HG03039 (cell line): ENCODE measurements around the gene C6orf132.

Experiments used
- ATAC-seq: cut with Tn5 transposase; IDR thresholded peaks from one replicate; pipeline ENCODE4 v1.9.1; 2021; ENCODE audit warnings: mild to moderate bottlenecking, moderate library complexity; ENCODE audit not compliant: unreplicated experiment

Gene C6orf132

DNA sequence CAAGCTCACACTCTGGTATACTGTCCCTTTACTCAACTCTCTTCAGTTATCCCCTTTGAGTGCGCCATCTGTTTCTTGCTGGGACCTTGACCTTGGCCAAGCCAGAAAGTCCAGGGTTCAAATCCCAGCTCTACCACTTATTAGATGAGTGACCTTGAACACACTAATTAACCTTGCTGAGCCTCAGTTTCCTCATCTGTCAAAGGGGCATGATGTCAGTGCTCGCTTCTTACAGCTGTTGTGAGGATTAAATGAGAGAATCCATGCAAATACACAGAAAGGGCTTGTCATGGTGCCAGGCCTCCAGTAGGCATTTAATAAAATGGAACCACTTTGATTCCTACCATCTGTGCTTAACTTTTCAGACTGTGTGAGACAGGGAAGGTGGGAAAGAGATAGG lies 34.3 kb downstream of the C6orf132 start:
- ATAC-seq: no peak

DNA sequence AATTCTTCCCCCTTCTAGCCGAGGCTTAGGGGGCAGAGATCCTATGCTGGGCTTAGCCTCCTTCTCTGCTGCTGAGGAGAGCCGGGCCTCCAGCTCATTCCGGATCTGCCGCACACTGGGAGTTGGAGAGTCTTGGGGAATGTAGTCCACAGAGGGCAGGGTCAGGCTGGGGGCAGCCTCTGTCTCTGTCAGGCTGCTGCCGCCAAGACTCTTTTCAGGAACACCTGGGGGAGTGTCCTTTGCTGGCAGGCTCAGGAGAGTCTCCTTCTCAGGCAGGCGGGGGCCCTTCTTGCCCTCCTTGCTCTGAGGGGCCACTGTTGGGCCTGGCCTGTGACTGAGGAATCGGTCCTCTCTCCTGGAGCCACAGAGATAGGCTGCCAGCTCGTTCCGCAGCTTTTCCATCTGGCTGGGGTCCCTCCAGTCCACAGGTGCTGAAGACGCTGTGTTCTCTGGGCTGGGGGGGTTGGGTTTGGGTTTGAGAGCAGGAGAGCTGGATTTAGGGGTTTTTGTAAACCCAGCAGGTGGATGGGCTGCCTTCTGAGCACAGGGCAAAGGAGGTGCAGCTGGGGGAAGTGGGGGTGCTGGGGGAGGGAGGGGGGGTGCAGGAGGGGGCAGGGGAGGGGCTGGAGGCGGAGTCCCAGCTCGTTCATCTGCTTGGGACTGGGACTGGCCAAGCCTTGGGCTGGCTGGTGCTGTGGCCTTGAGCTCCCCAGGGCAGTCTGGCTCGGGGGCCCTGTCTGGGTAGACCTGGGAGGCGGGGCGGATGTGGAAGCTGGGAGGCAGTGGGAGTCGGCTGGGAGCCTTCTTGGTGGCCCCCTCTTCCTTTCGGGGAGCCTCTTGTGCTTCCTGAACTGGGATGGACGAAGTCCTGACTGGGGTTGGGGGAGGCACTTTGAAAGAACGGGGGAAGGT lies 36.1 kb downstream of the C6orf132 start:
- no peak for ATAC-seq

GRCh38 chr6:42105709-42106108 lies 36.7 kb downstream of the C6orf132 start:
- ATAC-seq: no peak

- no peak for ATAC-seq
These were observed 37.2 kb downstream of the C6orf132 start for GRCh38 chr6:42105156-42105648.

GRCh38 chr6:42104804-42105125 lies 37.7 kb downstream of the C6orf132 start:
- no peak for ATAC-seq

- no peak for ATAC-seq
These were observed 38.2 kb downstream of the C6orf132 start for GRCh38 chr6:42104095-42104803.

GRCh38 chr6:42103753-42104094 lies 38.7 kb downstream of the C6orf132 start:
- no peak for ATAC-seq

GRCh38 chr6:42103216-42103615 lies 39.2 kb downstream of the C6orf132 start:
- no peak for ATAC-seq

DNA sequence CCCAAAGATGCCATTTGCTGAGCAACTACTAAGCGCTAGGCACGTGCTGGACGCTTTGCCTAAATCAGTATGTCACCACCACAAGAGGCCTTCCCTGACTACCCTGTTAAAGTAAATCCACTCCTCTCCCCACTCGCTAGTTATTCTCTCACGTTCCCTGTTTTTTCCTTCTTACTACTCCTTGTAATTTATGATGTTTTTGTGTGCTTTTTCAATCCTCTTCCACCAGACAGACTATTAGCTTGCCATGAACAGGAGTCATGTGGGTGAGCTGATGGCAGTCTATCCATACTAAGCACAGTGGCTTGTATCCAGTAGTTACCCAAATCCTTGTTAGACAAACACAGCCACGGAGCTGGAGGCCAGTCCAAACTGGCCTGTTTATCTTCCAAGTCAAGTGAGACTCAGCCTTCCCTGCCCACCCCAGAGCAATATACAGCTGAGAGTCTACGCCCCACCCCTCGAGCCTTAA lies 41.2 kb downstream of the C6orf132 start:
- ATAC-seq: no peak

DNA sequence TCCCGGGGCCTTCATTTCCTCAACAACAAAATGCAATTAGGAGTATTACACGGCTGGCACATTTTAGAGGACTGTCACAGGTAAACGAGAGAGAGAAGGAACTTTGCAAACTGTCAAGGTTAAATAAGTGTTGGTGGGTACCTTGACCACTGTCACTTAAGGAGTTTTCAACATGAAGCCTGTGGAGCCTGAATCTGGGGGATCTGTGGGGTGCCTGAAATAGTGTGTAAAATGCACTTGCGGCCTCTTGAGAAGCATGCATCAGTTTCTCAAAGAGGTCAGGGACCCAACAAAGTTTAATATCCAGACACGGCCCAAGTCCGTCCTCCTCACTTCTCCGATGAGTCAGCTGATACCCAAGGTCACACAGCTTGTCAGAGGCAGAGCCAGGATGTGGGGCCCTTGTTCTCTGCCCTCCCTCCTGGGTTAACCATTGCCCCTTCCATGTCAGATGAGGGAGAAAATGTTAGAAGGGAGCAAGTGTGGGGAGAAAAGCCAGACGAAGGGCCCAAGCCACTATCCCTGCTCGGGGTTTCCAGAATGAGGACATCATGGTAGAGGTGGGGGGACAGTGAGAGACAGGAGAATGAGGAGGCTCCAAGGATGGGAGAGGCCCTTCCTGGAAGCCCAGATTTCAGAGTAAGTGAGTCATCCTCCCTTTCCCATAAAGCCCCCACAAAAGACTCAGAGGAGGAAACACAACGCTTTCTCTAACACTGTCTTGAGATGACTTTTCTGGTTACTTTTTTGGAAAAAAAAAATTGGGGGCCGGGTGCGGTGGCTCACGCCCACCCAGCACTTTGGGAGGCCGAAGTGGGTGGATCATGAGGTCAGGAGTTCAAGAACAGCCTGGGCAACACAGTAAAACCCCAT lies 42.2 kb downstream of the C6orf132 start:
- ATAC-seq: no peak

- ATAC-seq: no peak
These were observed 42.9 kb downstream of the C6orf132 start for GRCh38 chr6:42099340-42100028.

DNA sequence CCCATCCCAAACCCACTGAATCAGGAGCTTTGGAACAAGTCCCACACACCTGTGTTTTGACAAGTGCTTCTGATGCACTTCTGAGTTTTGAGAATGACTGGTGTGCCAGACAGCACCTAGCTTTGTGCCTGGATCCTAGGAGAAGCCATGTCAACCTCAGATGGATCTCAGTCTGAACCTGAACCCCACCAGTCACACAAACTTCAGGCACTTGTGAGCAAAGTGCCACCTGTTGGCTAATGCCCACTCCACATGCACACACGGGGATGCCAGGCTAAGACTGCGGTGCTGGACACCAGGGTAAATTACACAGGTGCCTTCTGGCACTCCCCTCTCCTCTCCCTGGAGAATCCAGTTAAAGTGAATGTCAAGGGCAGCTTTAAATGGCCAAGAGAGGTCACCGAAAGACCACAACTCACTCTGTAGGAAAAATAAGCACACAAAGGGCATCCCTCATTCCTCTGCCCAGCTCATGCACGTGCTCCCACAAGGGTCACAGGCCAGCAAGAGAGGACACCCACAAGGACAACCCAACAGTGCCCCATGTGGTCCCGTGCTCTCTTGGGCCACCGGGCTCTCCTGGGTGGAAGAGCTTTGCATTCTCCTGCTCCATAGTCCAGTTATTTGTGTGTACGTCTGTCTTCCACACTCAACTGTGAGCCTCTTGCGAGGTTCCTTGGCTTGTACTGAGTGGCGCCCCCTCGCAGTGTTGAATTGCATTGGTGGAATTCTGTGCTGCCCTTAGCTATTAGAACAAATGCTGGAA lies 46.5 kb downstream of the C6orf132 start:
- ATAC-seq: no peak

DNA sequence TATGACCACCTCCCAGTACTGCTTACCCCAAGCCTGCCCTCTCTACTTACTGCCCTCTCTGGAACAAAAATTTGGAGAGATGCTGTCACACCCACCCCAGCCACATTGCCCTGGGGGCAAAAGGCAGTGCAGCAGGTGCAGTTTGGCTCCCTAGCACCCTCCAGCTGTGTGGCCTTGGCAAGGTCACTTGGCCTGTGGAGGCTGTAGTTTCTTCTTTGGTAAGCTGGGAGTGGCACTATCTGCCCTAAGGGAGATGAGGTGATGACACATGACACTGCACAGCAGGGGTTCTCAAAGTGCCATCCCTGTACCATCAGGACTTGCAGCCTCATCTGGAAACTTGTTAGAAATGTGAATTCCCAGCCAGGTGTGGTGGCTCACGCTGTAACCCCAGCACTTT lies 47.3 kb downstream of the C6orf132 start:
- no peak for ATAC-seq

DNA sequence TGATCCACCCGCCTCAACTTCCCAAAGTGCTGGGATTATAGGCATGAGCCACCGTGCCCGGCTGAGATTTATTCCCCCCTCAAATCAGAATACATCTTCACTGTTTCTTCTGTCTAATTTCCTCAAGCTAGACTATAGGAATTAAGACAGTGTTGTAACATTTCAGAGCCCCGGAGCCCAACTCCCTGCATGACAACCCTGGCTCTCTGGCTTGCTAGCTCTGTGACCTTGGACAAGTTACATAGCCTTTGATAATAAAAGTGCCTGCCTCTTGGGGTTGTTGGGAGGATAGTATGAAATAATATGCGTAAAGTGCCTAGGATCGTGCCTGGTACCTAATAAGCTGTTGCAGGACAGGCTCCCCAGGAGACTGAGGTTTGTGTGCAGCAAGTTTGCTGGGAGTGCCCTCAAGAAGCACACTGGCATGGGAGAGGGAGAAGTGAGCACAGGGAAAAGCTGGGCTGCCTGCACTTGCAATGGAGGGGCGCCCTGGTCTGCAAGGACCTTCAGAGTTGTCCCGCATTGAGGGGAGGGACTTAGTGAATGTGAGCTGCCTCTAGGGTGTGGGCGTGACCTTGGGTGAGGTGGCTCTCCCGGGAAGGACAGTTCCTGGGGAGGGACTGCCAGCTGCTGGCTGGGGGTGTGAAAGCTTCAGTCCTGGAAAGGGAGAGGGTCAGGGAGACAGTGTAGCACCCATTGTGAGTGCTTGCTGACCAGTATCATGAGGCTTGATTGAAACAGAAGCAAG lies 48.7 kb downstream of the C6orf132 start:
- no peak for ATAC-seq

DNA sequence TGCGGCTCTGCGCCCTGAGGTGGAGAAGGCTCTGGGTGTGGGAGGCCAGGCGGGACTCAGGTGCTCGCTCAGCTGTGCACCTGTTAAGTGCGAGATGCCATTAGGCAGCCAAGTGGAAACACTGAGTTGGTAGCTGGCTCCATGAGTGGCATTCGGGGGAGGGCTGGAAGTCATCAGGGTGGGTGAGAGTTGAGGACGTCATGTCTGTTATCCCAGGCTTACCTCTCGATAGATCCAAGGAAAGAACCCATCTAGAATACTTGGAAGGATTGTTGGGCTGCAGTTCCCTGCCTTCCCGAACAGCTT lies 50.7 kb downstream of the C6orf132 start:
- no peak for ATAC-seq

- ATAC-seq: no peak
These were observed 51.4 kb downstream of the C6orf132 start for GRCh38 chr6:42090819-42091717.

DNA sequence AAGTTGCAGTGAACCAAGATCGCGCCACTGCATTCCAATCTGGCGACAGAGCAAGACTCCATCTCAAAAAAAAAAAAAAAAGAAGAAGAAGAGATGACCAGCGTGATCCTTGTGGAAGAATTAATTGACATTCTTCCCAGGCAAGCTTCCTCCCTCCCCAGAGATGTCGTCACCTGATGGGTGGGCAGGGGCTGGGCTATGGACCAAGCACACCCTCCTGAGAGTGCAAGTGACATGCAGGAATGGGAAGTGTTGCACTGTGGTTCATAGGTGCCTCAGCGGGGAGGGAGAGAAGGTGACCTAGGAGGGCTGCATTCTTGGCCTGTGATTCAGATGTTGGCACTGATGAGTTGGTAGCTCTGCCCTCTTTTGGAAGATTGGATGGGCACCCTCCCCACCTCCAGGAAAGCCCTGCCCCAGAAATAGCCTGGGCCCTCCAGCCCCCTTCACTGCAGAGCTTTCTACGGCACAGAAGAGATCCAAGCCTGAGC lies 54.3 kb downstream of the C6orf132 start:
- no peak for ATAC-seq
